Esophagus muscularis mucosa (tissue), 4 donors: ENCODE data around the gene OLFM4. TPM values are rescaled to one million over a fixed set of nuclear protein-coding genes. Genes with fewer than 3 reads are reported as not detected.

Experiments used
- DNase-seq: peaks from one replicate; pipeline ENCODE4 v3.0.0-alpha.2; 2017; ENCODE audit errors: extremely low spot score
- H3K27ac ChIP-seq, 4 donors: fragments of 200-600 bp; sonication (generic); replicated peaks in 1 of 4; 1 replicate in 3 of 4; 2 replicates in 1 of 4; pipeline ENCODE4 v1.5.1; 2016 to 2019; ENCODE audit warnings: mild to moderate bottlenecking in 1 of 4
- H3K27me3 ChIP-seq, 4 donors: fragments of 200-600 bp; sonication (generic); one replicate each; pipeline versions ENCODE4 v1.5.1 to v1.6.0; 2016 to 2019
- H3K36me3 ChIP-seq, 4 donors: fragments of 200-600 bp; sonication (generic); one replicate each; pipeline ENCODE4 v1.5.1; 2016 to 2019
- H3K4me1 ChIP-seq, 4 donors: fragments of 200-600 bp; sonication (generic); one replicate each; pipeline ENCODE4 v1.5.1; 2016 to 2019
- H3K4me3 ChIP-seq, 4 donors: fragments of 200-600 bp; sonication (generic); 1 replicate in 2 of 4; 2 replicates in 2 of 4; pipeline ENCODE4 v1.5.1; 2016 to 2019; ENCODE audit warnings: mild to moderate bottlenecking in 4 of 4, moderate library complexity in 1 of 4
- H3K9me3 ChIP-seq, 4 donors: fragments of 200-600 bp; sonication (generic); 1 replicate in 3 of 4; 2 replicates in 1 of 4; pipeline ENCODE4 v1.5.1; 2016 to 2019
- EP300 ChIP-seq: sonication (generic); formaldehyde crosslinking; IDR thresholded peaks from one replicate; pipeline ENCODE4 v1.6.1; 2017; ENCODE audit warnings: antibody characterized with exemption
- POLR2A ChIP-seq: fragments of 450-650 bp; IDR thresholded peaks from one replicate; pipeline ENCODE4 v1.6.1; 2017; ENCODE audit warnings: antibody characterized with exemption, moderate library complexity, mild to moderate bottlenecking, low read depth
- POLR2AphosphoS5 ChIP-seq, 2 donors: sonication (generic); formaldehyde crosslinking; IDR thresholded peaks; one replicate each; pipeline ENCODE4 v1.6.1; 2017; ENCODE audit warnings: antibody characterized with exemption in 2 of 2
- WGBS: methylation state at CpG from one replicate; pipeline ENCODE4 v1.1.5; 2018; 5-methylcytosine and 5-hydroxymethylcytosine counted together
- intact Hi-C: fragments of 100-400 bp; cut with DNase I; formaldehyde crosslinking; loops from one replicate; pipeline ENCODE4 v1.15.1; 2023
- total RNA-seq, 4 donors: library from RNA; depleted of rRNA; stranded (reverse); fragments of >200 nt; gene quantifications; one replicate each; pipeline versions ENCODE4 v1.1.0 to v1.2.1, GENCODE V29; 2016
- TF ChIP-seq, protein P1 (sequence below), 3 experiments: fragments of 200-600 bp in 2 of 3; fragments of 450-650 bp in 1 of 3; sonication (generic) in 2 of 3; IDR thresholded peaks; one replicate each; pipeline ENCODE4 v1.5.1; 2017 to 2019; ENCODE audit warnings: antibody characterized with exemption in 3 of 3, mild to moderate bottlenecking in 2 of 3, moderate library complexity in 1 of 3

Gene OLFM4
- total RNA-seq, 4 donors from 2014 or later: under 0.01 to 0.66 (median 0.13) TPM; not detected in 1

DNA sequence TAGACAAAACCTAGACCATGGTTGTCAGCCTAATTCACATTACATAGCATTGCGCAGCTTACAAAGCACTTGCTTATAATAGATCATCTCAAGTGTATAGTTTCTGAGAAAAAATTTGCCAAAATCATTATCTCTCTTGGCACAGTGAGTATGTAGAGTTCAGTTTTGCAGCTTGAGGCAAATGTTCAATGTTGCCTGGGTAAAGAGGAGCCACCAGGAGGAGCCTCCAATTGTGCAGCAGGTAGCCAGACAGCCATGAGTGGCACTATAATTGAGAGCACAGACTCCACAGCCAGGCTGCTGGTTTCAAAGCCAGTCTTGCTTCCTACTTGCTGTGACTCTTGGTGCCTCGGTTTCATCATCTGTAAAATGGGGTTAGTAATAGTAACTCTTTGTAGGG, 24.0 kb upstream of the OLFM4 start:
- Histone ChIP-seq H3K36me3 (no peaks in the 10 kb centered on the region), H3K27me3 (peaks cover 0 to 4% (median 0%) of the 10 kb centered on the region in 4 donors), H3K27ac (no peak overlapping the region), H3K4me1 (no peaks in the 10 kb centered on the region), H3K9me3 (no peaks in the 10 kb centered on the region), H3K4me3 (no peak overlapping the region)
- 93% methylated on average over 2 of the region's 2 CpGs for WGBS
- TF ChIP-seq EP300: no peak
- no peak for TF ChIP-seq POLR2A
- TF ChIP-seq POLR2AphosphoS5 (IDR thresholded peaks at IDR 0.05): no peak
- no peak for DNase-seq
- intact Hi-C loops: no loop called here

DNA sequence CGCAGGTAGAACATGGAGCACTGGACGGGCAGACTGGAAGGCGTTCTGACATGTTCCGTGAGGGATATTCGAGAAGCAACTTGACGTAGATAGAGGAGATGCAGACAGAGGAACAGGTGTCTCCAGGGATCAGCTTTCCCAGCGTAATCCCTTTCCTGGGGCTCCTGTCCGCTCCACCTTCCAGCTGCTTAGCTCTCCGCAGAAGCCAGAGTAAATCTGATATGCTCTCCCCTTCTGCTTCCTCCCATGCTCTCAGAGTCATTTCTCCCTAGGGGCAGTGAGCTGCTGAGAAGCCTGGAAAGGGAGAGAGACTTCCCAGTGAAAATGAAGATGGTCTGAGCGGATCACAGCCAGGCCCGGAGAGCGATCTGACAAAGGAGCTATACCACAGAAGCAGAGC, 23.0 kb upstream of the OLFM4 start:
- Histone ChIP-seq H3K27me3 (peaks cover 0 to 4% (median 0%) of the 10 kb centered on the region in 4 donors), H3K27ac (no peak overlapping the region), H3K4me1 (no peaks in the 10 kb centered on the region), H3K9me3 (no peaks in the 10 kb centered on the region), H3K36me3 (no peaks in the 10 kb centered on the region), H3K4me3 (no peak overlapping the region)
- TF ChIP-seq, protein P1, sequence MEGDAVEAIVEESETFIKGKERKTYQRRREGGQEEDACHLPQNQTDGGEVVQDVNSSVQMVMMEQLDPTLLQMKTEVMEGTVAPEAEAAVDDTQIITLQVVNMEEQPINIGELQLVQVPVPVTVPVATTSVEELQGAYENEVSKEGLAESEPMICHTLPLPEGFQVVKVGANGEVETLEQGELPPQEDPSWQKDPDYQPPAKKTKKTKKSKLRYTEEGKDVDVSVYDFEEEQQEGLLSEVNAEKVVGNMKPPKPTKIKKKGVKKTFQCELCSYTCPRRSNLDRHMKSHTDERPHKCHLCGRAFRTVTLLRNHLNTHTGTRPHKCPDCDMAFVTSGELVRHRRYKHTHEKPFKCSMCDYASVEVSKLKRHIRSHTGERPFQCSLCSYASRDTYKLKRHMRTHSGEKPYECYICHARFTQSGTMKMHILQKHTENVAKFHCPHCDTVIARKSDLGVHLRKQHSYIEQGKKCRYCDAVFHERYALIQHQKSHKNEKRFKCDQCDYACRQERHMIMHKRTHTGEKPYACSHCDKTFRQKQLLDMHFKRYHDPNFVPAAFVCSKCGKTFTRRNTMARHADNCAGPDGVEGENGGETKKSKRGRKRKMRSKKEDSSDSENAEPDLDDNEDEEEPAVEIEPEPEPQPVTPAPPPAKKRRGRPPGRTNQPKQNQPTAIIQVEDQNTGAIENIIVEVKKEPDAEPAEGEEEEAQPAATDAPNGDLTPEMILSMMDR (IDR thresholded peaks at IDR 0.05): no peak
- no peak for TF ChIP-seq EP300
- no peak for TF ChIP-seq POLR2AphosphoS5 (IDR thresholded peaks at IDR 0.05)
- TF ChIP-seq POLR2A: no peak
- 91% methylated on average over 12 of the region's 12 CpGs for WGBS
- intact Hi-C loops: no loop called here
- no peak for DNase-seq

DNA sequence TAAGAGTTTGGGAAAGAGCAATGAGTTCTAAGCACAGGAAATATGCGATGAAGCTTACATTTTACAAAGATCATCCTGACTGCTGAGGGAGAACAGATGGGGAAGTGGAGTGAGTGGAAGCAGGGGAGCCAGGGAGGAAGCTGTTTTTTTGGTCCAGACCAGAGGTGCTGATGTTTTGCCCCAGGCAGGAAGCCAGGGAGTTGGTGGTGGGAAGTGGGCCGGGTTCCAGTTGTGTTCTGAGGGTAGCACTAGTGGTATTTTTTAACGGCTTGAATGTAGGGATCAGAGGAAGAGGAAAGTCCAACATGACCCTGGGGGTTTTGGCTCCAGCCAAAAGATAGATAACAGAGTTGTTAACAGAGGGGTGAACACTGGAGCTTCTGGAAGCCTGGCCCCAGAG, 20.7 kb upstream of the OLFM4 start:
- no peaks in the 10 kb centered on the region for H3K36me3 ChIP-seq
- 24% methylated on average over 3 of the region's 3 CpGs for WGBS
- no peak overlapping the region for H3K27ac ChIP-seq
- TF ChIP-seq POLR2A (no peak), POLR2AphosphoS5 (IDR thresholded peaks at IDR 0.05) (no peak), EP300 (no peak)
- TF ChIP-seq, protein P1 (IDR thresholded peaks at IDR 0.05): no peak
- H3K4me3 ChIP-seq: no peak overlapping the region
- no peaks in the 10 kb centered on the region for H3K9me3 ChIP-seq
- H3K4me1 ChIP-seq: no peaks in the 10 kb centered on the region
- intact Hi-C loops: no loop called here
- H3K27me3 ChIP-seq: no peaks in the 10 kb centered on the region
- DNase-seq: peak; percentile 72

- TF ChIP-seq POLR2AphosphoS5 (IDR thresholded peaks at IDR 0.05): no peak
- TF ChIP-seq, protein P1 (IDR thresholded peaks at IDR 0.05): no peak
- TF ChIP-seq EP300: no peak
- TF ChIP-seq POLR2A: no peak
- 75% methylated on average over 6 of the region's 7 CpGs for WGBS
- no peaks in the 10 kb centered on the region for H3K4me1 ChIP-seq
- H3K36me3 ChIP-seq: no peaks in the 10 kb centered on the region
- no peaks in the 10 kb centered on the region for H3K9me3 ChIP-seq
- H3K27ac ChIP-seq: no peak overlapping the region
- H3K27me3 ChIP-seq: no peaks in the 10 kb centered on the region
- peak; percentile 68 for DNase-seq
- no peak overlapping the region for H3K4me3 ChIP-seq
- intact Hi-C loops: no loop called here
Measured at GRCh38 chr13:53010374-53011105, 18.1 kb upstream of the OLFM4 start.

DNA sequence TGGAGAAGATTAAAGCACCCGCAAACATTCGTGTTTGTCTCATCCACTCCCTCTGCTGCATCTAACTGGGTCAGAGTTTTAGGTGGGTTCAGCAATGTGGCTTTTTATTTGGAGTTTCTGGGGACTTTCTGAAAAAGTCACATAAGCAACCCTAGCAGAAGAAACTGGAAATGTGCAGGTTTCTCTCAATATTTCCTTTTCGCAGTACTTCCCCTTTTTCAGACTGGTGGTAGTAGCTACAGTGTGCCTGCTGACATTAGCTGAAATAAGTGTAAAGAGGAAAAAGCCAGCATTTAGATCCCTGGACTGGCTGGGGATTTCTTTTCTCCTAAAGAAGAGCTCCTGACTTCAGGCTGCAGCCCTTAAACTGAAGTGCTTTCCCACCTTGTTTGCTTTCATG, 15.9 kb upstream of the OLFM4 start:
- intact Hi-C loops: no loop called here
- 68% methylated on average over 3 of the region's 3 CpGs for WGBS
- TF ChIP-seq, protein P1 (IDR thresholded peaks at IDR 0.05): no peak
- TF ChIP-seq POLR2A (no peak), POLR2AphosphoS5 (IDR thresholded peaks at IDR 0.05) (no peak), EP300 (no peak)

More for the DNA sequence above, 15.9 kb upstream of the OLFM4 start:
- Histone ChIP-seq H3K9me3 (no peaks in the 10 kb centered on the region), H3K27me3 (no peaks in the 10 kb centered on the region), H3K4me1 (no peaks in the 10 kb centered on the region), H3K4me3 (no peak overlapping the region), H3K27ac (no peak overlapping the region), H3K36me3 (no peaks in the 10 kb centered on the region)
- no peak for DNase-seq
